ENCODE results near the gene GOLGA6L10.
"Not testable (repeated sequence)": the region's sequence is repeated elsewhere in the genome, so short reads cannot be mapped to it uniquely, and the experiment has no call there.

- not testable (repeated sequence) for TF ChIP-seq POLR2AphosphoS5 (IDR thresholded peaks at IDR 0.05; ENCODE audit: low read depth, low read length); POLR2A (IDR thresholded peaks at IDR 0.05; ENCODE audit: low read depth, low read length); TAF1 (IDR thresholded peaks at IDR 0.05; ENCODE audit: borderline replicate concordance, low read depth, low read length)
Measured at GRCh38 chr15:82311321-82311720, 38.0 kb downstream of the GOLGA6L10 start.
